NCI-H1436 treated with DMSO at 0.1 percent for 48 hours (cell line): ENCODE results near the gene SNIP1.
"Not testable (repeated sequence)": the region's sequence is repeated elsewhere in the genome, so short reads cannot be mapped to it uniquely, and the experiment has no call there.

Source experiments
- DNase-seq: peaks from one replicate; lab custom pipeline; 2025; lab: John Stamatoyannopoulos, UW

SNIP1 gene

DNA sequence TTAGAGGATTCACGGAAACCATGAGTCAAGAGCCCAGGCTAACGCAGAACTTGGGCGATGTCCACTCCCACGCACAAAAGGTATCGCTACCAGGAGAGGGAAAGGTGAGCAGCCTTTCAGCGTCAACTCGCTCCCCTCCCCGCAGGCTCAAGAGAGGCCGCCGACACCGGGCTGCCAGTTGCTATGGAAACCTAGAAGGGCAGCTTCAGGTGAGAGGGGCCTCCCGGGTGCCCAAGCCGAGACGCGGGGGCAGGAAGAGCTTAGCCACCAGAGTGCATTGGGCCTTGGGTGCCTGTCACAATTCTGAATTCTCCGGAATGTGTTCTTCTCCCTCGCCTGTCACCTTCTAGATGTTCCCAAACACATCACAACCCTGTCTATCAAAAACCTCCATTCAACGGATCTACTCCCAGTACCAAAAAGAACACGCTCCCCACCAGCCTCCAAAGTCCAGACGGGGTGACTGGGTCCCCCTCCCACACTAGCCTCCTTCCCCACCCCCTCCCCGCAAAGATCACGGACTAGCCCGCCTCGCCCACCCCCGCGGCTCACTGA, 40.2 kb downstream of the SNIP1 start:
- no peak for DNase-seq

DNA sequence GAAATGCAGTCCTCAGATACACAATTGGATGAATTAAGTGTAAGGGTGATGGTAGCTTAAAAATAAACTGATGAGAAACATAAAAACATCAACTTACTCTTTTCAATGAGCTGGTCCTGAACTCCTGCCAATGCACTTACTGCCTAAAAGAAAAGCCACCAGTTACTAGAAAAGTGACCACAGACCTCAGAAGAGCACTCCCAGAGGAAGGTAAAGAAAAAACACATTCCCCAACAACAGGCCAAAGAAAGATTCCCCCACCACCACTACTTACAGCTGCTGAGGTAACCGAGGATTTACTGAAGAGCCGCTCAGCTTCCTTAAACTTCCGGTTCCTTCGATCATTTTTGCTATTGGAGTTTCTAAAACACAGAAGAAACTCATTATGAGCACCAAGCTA, 44.9 kb downstream of the SNIP1 start:
- no peak for DNase-seq

DNA sequence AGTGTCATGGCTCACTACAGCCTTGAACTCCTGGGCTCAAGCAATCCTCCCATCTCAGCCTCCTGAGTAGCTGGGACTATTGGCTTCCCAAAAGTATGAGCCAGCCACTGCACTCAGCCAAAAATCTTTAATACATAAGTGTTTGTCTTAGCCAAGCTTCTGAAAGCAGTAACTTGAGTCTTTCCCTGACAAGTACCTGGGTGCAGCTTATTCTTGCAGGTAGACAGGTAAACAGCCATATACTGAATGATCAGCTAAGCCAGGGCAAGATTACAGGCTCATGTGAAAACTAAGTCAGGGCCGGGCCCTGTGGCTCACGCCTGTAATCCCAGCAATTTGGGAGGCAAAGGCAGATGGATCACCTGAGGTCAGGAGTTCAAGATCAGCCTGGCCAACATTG, 47.4 kb downstream of the SNIP1 start:
- DNase-seq = no peak

DNA sequence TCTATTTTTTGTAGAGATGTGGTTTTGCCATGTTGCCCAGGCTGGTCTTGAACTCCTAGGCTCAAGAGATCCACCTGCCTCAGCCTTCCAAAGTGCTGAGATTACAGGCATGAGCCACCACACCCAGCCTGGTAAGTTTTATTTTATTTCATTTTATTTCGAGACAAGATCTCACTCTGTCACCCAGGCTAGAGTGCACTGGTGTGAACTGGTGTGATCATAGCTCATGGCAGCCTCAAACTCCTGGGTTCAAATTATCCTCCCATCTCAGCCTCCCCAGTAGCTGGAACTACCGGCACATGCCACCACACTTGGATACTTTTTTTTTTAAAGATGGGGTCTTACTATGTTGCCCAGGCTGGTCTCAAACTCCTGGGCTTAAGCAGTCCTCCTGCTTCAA, 51.3 kb downstream of the SNIP1 start:
- DNase-seq = not testable (repeated sequence)

DNA sequence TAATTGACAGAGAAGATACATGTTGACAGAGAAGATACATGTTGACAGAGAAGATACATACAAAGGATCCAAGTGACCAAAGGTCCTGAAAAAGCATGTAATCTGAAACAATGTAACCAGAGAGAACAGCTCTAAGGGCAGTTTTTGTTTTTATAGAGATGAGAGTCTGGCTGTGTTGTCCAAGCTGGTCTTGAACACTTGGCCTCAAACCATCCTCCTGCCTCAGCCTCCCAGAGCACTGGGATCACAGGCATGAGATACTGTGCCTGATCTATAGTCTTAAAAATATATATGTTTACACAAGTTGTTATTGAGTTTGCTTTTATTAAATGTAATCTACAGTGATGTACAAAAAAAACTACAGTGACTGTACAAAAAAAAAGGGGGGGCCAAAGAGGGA, 52.0 kb downstream of the SNIP1 start:
- no peak for DNase-seq

DNA sequence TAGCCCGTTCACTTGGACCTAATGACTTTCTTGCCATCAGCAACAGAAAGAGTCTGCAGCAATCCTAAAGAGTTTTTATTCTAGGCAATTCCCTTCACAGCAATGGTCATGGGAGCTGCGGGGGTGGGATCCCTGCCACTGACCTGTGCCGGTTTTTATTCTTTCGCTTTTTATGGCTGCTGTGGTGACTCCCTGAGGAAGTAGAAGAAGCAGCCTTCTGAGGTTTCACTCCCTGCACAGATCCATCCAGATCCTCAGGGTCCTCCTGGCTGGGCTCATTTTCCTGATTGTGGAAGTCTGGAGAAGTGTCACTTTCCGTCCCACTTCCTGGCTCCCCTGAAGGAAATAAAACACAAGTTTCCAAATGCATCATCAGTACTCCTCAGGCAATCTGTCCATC, 52.4 kb downstream of the SNIP1 start:
- DNase-seq = no peak

DNA sequence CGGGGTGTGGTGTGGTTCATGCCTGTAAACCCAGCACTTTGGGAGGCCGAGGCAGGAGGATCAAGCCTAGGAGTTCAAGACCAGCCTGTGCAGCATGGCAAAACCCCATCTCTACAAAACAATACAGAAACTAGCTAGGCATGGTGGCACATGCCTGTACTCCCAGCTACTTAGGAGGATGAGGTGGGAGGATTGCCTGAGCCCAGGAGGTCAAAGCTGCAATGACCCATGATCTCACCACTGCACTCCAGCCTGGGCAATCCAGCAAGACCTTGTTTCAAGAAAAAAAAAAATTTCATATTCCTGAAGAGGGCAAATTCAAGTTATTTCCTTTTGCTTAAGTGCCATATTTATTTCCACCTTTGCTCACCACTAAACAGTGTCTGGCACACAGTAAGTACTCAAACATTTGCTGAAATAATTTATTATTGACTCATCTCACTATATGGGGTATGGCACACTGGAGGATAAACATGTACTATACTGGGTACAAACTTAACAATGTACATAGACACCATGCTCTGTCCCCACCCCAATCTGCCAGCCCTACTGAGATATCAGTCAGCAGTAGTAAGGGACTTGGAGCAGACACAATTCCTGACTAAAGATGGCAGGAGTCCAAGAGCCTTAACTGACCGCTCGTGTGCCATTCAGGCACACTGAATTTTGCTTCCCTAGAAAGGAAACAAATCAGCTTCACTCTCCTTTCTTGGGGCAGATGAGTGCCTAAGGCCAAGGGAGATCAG, 55.0 kb downstream of the SNIP1 start:
- no peak for DNase-seq

DNA sequence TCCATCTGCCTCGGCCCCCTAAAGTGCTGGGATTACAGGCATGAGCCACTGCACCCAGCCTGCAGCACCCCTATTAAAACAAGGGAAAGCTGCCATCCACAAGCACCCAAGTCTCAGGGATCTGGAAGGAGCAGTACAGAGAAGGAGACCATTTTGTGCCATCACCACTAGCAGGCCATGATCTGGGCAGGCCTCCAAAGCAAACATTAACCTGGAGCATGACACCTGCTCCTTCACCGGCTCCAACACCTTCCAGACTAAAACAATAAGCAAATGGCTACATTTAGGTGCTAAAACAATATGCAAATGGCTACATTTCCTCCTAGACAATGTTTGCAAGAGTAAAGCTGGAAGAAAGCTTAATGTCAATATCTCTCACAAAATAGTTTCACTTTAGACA, 56.3 kb downstream of the SNIP1 start:
- peak; percentile 42 for DNase-seq

DNA sequence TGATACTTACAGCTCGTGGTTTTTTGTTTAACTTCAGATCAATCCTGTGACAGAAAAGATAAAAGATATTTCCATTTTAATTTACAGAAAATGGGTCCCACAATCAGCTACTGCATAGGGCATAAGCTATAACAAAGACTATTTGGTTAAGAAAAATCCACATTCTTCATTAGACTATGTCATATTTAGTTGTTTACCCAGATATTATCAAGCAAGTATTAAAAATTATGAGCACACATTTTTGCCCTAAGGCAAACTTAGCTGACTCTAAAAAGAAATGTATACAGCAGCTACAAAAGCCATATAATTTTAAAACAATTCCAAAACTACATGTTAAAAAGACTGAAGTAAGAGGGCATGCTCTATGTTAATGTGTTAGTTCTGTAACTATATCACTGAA, 58.2 kb downstream of the SNIP1 start:
- DNase-seq = no peak

DNA sequence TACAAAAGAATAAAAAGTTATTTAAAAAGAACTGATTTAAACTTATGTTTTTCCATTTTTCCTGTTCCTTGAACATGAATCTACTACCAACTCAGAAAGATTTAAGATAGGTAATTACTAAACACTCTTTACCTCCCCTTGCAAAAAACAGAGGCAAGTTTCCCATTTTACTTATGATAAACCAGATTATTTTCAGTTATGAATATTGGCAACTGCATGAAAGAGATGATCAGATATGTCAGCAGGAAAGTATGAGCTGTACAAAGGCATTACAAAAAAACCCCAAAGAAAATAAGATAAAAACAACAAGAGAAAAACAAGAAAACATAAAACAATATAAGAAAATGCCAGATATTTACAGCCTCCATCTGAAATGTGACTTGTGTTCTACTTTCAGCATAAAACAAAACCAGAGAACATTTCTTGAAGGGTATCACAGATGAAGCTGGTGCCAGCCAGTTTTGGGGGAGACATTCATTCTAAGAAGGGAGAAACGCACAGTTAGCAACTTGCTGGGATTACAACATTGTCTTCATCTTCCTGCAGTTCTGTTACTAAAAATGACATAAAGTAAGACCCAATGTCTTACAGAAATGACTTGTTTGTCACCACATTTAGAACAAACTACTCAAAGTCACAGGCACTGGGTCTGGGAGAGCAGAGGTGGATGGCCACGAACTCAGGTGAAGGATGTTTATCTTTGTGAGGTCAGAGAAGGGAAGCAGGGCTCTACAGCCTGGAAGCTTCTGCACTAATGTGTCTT, 60.6 kb downstream of the SNIP1 start:
- no peak for DNase-seq

DNA sequence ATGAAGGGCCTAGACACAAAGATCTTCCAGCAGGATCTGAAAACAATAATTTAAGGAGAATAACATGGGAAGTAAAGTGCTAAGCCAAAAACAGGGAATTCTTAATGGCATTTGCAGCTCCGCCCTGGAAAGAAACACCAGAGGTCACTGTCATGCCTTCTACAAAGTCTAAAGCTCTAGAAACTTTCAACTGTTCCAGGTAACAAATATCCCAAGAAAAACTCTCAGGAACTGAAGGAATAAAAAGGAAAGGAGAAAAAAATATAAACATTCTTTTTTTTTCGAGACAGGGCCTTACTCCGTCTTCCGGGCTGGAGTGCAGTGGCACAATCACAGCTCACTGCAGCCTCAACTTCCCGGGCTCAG, 66.5 kb downstream of the SNIP1 start:
- DNase-seq = no peak

DNA sequence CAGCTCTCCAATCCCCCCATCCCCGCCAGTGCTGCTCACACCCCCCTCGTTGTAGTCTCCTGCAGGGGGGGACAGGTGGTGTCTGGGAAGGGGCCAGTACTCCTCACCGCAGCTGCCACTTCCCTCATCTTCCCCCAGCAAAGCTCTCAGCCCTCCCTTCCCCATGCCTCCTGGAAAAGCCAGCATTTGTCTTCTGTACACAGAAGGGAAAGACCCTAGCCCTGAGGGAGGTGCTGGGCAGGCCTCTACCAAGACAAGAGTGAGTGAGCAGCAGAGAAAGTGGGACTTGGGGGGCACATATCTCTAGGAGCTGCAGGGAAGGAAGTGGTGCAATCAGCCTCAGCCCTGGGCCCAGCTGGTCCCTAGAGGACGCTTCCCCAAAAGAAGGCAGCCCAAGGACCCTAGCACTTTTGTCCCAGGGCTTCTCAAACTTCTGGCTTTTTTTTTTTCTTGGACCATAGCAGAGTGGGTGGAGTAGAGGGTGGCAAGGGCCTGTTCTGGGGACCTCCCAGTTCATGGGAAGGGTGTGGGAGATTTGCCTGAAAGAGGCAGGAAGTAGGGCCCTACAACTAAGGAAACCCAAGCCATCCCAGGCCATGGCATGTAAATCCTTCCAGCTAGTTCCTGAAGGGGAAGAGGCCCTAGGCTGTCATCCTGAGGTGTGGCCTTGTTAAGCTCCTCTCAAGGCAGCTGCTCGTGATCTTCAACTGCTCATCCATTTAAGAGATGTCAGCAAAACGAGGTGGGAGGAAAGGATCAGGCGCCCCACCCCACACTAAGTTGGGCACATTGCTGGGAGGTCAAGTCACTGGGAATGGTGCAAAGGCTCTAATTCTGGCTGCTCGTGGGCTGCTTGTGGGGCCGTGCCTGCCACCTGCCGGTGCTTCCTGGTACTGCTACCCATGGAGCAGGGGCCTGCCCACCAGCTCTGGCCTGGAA, 67.1 kb downstream of the SNIP1 start:
- DNase-seq = no peak

DNA sequence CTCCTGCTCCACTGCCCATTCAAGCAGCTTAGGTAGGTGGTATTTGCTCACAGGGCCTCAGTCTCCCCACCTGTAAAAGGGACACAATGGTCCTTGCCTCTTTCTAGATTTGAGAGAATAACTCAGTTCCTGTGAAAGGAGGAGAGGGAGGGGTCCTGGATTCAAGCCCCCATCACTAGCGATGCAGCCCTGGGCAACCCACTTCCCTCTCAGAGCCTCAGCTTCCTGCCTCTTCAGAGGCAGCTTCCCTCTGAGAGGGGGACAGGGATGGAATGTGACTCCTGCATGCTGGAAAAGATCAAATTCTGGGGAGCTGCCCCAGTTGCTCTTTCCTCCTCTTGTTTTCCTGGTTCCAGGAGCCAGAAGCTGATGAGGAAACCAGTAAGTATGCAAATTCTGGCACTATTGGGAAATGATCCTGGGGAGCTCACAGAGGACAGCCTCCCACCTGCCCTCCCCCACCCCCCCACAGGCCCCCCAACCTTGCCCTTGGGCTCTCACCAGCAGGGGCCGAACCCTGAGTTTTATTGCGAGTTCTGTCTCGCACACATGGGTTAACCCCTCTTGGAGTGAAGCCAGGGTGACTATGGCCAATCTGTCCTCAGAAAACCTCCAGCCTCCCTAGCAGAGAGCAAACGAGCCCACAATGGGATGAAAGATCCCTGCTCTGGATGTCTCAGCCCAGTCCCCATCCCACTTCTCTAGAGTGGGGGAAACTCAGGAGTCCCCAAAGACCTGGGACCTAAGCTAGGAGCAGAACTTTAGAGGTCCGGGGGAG, 68.0 kb downstream of the SNIP1 start:
- DNase-seq = no peak
